HG03066 (cell line): Measurements from ENCODE around the gene GPAT2.
"Not testable (repeated sequence)": the region's sequence is repeated elsewhere in the genome, so short reads cannot be mapped to it uniquely, and the experiment has no call there.

ENCODE experiments used
- ATAC-seq: cut with Tn5 transposase; IDR thresholded peaks from one replicate; pipeline ENCODE4 v1.9.1; 2021; ENCODE audit warnings: low read depth; ENCODE audit not compliant: unreplicated experiment

GPAT2 gene, protein sequence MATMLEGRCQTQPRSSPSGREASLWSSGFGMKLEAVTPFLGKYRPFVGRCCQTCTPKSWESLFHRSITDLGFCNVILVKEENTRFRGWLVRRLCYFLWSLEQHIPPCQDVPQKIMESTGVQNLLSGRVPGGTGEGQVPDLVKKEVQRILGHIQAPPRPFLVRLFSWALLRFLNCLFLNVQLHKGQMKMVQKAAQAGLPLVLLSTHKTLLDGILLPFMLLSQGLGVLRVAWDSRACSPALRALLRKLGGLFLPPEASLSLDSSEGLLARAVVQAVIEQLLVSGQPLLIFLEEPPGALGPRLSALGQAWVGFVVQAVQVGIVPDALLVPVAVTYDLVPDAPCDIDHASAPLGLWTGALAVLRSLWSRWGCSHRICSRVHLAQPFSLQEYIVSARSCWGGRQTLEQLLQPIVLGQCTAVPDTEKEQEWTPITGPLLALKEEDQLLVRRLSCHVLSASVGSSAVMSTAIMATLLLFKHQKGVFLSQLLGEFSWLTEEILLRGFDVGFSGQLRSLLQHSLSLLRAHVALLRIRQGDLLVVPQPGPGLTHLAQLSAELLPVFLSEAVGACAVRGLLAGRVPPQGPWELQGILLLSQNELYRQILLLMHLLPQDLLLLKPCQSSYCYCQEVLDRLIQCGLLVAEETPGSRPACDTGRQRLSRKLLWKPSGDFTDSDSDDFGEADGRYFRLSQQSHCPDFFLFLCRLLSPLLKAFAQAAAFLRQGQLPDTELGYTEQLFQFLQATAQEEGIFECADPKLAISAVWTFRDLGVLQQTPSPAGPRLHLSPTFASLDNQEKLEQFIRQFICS

DNA sequence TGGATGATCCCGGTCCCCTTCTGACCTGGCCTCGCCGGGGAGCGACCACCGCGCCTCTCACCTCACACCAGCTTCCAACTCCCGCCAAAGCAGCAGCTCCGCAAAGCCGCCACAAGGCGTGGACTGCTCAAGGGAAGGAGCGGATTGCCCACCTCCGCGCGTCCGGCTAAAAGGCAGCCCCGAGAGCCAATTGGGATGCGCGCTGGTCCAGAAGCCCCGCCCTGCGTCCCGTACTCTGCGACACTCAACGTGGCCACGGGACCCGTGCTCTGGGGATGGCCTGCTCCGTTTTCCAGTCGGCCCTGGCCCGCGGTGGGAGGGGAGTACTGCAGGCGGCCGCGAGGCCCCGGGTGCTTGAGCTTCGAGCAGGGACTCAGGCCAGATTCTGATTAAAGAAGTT lies at the start of gene GPAT2:
Gene GPAT2 (minus strand): TSS at position 125 of the 400 bp plus-strand sequence. CDS start 2,557 bp downstream, outside the sequence.
- ATAC-seq = not testable (repeated sequence)

DNA sequence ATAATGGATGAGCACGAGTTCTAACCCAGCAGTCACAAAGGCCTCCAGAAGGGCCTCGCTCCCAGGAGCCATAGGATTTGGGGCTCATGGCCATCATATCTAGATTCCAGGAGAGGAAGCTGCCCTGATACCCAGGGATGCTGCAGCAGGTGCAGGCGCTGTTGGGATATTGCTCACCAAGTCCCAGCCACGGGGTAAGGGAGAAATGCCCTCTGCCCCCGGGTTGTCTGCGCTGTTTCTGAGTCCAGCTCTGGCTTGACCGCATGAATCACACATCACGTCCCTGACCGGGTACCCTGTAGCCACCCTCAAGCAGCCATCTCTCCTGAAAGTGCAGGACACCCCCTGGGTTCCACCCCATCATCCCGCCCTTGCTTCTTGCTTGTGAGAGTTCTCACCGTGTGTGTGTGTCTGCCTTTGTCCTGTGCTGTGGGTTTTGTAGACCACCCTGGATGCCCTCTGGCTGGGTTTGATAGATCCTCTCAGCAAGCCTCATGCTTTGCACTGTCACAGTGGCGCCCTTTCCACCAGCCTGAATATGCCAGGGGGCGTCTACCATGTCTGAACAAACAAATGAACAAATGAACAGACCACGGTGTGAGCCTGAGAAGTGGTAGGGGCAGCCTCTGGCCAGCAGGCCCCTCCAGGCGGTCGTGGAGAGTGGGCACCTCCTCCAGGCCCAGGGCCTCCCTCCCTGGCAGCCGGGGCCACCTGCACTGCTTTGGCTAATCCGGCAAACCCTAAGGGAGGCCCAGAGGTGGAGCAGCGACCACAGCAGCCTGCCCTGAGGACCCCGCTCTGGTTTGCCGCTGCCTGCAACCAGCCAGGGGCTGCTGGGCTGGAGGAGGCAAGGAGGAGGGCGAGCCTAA lies 49.5 kb upstream of the GPAT2 start:
- no peak for ATAC-seq

DNA sequence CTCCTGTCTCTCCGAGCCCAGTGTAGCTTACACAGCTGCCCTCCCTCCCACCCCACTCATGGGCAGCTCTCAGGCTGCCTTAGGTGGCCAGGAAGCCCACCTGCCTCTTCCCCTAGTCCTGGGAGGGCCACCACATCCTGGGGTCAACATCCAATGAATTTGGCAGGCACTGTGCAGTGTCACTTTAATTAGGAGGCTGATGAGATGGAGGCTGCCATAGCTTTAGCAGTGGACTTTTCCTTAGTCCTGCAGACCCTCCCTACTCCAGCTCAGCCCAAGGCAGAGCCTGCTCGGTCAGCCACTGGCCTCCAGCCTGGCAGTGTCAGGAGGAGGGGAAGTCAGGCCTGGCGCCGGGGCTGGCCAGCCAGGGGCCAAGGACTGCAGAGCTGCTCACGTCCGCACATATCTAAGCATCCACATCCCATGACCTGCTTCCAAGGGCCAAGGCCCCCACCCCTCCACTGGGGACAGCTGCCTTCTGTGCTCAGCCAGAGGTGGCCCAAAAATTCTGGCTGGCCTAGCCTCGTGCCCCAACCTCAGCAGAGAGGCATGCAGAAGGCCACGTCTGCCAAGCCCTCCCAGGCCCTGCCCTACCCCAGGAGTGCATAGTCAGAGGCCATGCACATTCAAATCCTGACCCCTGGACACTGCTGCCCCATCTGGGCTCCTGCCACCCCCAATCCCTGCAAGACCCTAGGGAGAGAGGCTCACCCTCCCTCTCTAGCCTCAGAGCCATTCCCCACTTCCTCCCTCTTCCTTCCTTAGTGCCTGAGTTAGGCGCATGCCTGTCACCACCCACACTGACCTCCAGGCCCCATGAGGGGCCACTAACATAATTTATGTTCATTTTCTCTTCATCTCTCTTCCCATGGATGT lies 48.6 kb upstream of the GPAT2 start:
- ATAC-seq = no peak

DNA sequence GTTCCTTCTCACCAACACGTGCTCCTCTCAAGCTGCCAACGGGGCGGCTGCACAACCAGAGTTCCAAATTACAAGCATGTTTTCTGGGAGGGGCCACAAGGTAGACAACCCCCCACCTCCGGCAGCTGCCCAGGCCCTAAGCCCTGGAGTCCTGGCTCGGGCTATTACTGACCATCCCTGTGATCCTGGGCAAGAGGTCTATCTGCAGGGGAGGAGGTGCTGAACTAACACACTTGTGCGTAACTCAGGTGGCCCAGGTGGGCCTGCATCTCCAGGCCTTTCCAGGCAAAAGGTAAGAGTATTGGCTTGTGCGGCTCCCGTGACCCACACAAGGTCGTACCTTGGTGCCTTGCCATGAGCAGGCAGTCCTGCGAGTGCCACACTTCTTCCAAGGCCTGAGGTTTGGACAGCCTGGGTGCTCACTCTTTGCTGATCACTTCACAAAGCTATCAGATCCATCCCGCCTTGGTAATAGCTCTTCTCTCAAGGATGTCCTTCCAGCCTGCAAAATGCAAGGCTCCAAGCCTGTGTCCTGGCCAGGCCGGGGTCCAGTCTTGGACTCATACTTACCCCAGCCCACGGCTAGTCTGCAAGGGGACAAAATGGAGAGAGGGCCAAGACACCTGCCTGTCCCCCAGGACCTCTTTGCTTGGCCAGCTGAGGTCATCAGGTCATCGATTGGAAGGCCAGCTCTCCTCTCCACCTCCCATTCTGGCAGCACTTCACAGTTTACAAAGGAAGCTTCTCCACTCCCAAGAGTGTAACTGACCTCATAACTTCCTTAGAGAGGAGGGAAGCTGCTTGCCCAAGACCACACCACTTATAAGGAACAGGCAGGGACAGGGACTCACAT lies 47.7 kb upstream of the GPAT2 start:
- no peak for ATAC-seq

DNA sequence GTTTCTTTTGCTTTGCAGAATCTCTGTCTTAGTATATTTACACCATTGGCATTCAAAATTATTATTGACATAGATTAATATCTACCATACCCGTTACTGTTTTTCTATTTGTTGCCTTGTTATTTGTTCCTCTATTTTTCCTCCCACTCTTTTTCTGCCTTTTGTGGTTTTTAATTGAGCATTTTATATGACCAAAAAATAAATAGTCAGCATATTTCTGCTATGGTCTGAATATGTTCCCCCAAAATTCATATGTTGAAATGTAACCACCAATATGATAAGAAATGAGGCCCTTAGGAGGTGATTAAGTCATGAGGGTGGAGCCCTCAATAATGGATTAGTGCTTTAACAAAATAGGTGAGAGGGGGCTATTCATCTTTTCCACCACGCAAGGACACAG lies 46.3 kb upstream of the GPAT2 start:
- ATAC-seq = no peak

DNA sequence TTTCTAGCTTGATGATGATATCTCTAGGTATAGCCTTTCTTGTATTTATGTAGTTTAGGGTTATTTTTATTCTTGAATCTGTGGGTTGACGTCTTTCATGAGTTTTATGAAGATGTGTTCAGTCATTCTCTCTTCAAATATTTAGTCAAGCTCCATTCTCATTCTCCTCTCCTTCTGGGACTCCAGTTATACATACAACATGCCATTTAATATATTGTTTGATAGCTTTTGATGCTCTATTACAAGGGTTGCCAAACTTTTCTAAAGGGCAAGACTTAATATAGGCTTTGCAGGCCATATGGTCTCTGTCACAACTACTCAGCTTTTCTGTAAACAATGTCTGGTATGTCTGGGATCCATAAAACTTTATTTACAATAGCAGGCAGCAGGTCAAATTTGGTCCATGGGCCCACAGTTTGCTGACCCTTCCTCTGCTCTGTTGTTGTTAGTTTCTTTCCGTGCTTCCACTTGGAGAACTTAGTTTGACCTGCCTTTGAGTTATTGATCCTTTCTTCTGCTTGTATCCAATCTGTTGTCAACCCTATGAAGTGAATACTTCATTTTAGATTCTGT lies 40.6 kb upstream of the GPAT2 start:
- ATAC-seq = no peak

DNA sequence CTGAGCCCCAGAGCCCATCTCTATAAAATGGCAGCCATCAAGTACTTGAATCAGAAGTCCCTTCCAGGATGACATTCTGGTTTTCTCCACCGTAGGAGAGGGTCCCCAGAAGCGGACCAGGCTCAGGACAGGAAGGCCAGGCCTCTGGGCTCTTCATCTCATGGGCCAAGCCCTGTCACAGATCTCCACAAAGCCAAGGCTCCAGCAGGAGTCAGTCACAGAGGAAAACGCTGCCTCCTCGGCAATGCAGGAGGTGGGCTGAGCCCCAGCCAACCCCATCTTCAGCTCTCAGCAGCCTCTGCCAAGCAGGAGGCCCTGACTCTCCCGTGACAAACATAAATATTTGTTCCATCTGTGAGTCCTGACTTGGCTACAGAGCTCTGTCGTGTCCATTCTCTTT lies 39.4 kb upstream of the GPAT2 start:
- ATAC-seq = no peak

DNA sequence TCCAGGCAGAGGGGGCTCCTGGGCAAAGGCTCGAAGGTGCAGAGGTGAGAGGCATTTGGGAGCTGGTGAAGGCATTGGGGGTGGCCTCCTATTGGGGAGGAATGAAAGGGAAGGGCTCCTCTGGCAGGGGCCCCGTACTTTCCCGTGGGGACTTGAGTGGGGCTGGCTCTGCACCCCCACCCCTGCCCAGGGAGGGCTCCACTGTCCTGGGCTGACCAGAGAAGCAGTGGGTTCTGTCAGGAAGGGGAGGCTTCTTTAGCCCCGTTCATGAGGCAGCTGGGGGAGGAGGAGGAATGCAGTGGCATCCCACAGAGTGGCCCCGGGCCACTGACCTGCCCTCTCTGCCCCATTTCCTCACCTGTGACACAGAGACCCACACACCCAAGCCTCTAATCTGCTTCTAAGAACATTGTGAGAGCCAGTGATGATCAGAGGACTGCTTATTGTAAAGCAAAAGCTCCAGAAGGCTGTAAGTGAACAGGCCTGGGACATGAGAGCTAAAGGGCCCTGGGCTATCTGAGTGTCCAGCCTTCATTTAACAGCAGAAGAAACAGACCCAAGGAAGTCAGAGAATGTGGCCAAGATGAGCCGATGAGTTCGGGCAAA lies 38.6 kb upstream of the GPAT2 start:
- ATAC-seq = no peak

DNA sequence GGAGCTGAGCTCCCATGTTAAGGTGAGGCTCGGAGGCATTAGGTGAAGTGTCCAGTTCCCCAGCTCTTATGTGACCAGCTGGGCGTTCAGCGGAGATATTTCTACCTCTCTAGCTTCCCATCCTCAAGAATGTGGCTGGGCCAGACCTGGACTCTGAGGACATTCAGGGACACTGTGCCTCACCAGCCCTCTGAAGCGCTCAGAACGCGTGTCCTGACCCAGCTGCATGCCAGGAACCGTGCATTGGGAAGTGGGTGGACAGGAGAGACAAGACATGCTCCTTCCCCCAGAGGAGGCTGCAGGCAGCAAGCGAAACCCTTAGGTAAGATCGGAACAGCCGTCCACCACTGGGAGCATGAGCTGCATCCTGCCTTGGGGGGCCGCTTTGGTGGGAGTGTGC lies 38.0 kb upstream of the GPAT2 start:
- no peak for ATAC-seq

DNA sequence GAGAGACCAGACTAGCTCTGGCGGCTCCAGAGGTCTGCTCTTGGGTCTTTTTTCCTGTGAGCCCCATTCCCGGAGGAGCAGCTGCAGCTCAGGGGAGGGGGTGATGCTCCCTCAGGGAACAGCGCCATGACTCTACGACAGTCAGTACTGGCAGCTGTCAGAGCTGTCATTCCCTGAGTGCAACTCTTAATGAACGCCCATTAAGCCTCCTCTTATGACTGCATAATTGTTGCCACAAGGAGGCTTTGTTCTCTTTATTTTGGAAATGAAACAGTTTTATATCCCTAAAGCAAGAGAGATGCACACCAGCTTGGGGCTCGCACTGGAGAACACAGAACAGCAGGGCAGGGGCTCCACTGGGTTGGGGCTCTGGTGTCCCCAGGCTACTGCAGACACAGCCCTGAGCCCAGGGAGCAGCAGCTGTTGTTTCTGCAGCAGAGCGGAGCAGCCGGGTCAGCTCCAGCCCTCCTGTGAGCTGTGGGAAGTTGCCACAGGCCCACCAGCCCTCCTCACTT lies 37.3 kb upstream of the GPAT2 start:
- not testable (repeated sequence) for ATAC-seq

DNA sequence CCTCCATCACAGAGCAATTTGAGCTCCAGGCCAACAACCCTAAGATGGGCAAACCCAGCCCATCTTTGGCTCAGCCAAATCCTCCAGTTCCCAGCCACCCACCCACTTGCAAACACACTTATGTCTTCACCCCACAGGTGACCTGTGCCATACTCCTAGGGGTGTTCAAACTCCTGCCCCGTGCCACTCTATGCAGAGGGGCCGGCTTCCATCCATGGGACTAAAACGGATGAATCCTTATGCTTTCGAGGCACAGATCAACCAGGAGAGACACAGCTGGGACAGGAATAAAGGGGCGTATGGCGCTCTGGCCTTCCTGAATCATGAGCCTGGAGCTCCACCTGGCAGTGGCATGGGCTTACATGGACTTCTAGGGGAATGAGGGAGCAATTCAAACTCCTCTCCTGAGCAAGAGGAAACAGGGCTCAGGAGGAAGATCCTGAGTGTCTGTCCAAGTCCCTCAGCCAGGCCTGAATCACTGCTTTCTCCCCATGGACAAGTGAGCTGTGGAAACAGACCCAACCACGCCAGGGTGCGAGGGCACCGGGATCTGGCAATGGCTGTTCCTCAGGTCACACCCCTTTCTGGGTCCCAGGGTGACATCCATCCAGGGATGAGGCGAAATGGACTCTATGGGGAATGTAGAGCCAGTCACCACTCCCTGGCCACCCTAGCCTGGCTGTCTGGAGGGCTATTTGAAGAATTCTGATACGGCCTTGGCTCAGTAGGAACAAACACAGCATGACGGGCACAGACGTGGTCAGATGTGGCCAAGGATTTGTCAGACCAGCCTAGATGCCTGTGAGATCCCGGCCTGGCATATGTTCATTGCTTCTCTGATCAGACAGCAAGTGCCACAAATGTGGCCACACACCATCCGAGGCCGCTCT lies 36.6 kb upstream of the GPAT2 start:
- not testable (repeated sequence) for ATAC-seq

DNA sequence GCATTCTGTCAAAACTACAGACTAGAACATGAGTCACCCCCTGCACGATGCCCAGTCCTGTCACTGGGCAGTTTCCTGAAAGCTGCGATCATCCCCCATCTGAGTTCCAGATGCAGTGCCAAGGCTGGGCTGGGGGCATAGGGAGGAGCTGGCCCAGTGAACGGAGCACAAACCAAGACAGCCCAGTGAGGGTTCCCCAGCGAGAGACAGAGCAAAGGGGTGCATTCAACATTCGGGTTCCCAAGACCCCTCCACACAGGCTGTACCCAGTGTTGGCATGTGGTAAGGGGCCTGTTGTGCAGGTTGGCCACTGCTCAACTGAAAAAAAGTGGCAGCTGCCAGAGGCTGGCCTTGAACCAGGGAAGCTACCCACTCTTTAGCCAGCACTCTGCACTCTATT lies 35.6 kb upstream of the GPAT2 start:
- not testable (repeated sequence) for ATAC-seq

DNA sequence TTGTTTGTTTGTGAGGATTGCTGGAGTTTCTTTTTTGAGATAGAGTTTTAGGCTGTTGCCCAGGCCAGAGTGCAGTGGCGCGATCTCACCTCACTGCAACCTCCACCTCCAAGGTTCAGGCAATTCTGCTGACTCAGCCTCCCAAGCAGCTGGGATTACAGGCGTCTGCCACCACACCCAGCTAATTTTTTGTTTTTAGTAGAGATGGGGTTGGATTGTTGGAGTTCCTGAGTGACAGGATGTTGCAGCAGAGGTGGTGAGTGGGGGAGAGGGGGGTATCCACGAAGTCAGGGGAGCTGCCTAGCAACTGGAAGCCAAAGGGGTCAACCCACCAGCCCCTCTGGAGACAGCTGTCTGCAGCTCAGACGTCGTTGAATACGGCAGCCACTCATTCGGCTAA lies 35.2 kb upstream of the GPAT2 start:
- ATAC-seq = not testable (repeated sequence)

DNA sequence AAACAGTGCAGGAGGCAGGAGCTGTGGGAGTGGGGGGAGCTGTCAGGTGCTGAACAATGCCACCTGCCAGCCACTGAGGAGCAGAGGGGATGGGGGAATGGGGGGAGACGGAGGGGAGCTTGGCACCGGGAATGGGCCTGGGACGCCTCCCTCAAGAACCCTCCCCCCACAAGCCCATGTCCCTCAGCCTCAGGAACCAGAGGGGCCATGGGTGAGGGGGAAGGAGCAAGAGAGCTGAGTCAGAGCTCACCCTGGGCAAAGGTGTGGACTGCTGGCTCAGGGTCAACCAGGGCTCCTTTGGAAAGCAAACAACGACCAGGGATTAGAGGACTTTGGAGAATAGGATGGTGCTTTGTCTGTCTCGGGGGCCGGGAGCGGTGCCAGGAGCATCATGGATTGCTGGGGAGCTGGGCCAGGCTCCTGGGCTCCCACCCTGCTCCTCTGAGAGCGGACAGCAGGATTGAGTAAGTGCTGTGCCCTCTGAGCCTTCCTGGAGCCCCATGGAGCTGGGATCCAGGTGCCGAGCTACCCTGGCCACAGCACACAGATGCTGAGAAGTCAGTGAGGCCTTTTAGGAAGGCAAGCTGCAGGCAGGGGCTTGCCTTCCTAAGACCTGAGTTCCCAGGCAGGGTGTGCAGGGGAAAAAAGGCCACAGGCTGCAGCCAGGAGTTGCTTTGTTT lies 33.3 kb upstream of the GPAT2 start:
- ATAC-seq = not testable (repeated sequence)

DNA sequence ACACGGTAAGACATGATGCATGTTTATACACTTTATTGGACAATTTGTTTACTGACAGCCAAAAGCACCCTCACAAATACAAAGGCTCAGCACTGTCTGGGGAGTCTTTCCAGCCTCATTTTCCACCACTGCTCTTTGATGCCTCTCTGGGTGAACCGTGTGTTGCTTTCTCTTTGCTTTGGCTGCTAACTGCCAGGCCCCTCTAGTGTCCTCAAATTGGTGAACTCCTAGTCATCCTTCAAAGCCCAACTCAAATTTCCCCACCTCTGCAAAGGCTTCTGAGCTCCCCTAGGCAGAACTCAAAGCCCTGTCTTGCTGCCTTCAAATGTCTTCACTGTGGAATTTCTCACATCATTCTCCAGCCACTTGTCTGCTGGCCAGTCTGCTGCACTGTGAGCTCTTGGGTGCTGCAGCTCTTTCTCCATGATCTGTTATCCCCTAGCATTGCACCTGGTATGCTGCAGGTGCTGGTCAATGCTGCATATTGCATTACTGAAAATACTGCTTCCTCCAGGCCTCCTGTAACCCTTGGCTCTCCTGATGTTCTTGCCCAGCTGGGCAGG lies 32.5 kb upstream of the GPAT2 start:
- not testable (repeated sequence) for ATAC-seq

DNA sequence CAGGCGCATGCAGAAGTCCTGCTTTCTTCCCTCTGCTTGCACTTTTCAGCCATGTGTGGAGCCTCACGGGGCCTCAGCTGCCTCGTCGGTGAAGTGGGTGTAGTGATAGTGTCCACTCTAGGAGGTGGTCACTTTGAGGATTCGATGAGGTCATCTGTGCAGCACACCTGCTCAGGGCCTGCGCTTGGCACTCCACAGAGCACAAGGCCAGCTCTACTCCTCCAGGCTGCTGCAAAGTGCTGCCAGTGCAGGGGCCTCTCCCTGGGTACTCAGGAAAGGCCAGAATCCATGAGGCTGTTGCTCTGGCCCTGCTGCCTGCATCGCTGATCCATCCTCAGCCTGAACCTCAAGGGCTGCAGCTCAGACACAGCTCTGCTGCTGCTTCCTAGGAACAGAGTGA lies 31.8 kb upstream of the GPAT2 start:
- not testable (repeated sequence) for ATAC-seq
